ENCODE results near the gene ITGB1.
"Not testable (repeated sequence)": the region's sequence is repeated elsewhere in the genome, so short reads cannot be mapped to it uniquely, and the experiment has no call there.

Gene ITGB1

GRCh38 chr10:32995066-32995622 is 37.1 kb upstream of the ITGB1 start:
- TF ChIP-seq CTCF (conservative IDR thresholded peaks at IDR 0.05; ENCODE audit: low read depth, low read length): no peak
- H3K4me3 ChIP-seq (ENCODE audit: low read length): no peak overlapping the region
- no peak for DNase-seq (ENCODE audit: low read depth)

- not testable (repeated sequence) for H3K4me3 ChIP-seq (ENCODE audit: low read length); DNase-seq (ENCODE audit: low read depth)
Observed at GRCh38 chr10:32994632-32995031, 36.6 kb upstream of the ITGB1 start.

GRCh38 chr10:32992310-32992709 is 34.3 kb upstream of the ITGB1 start:
- H3K4me3 ChIP-seq (ENCODE audit: low read length); DNase-seq (ENCODE audit: low read depth): not testable (repeated sequence)

GRCh38 chr10:32990811-32991210 is 32.8 kb upstream of the ITGB1 start:
- TF ChIP-seq CTCF (conservative IDR thresholded peaks at IDR 0.05; ENCODE audit: low read depth, low read length): no peak
- no peak overlapping the region for H3K4me3 ChIP-seq (ENCODE audit: low read length)
- no peak for DNase-seq (ENCODE audit: low read depth)

- no peak for DNase-seq (ENCODE audit: low read depth)
Observed at GRCh38 chr10:32988604-32989003, 30.6 kb upstream of the ITGB1 start.

GRCh38 chr10:32987172-32987571 is 29.1 kb upstream of the ITGB1 start:
- no peak for TF ChIP-seq CTCF (conservative IDR thresholded peaks at IDR 0.05; ENCODE audit: low read depth, low read length)
- DNase-seq (ENCODE audit: low read depth): no peak
- no peak overlapping the region for H3K4me3 ChIP-seq (ENCODE audit: low read length)

More at GRCh38 chr10:32988604-32989003, 30.6 kb upstream of the ITGB1 start:
- TF ChIP-seq CTCF (conservative IDR thresholded peaks at IDR 0.05; ENCODE audit: low read depth, low read length): no peak
- H3K4me3 ChIP-seq (ENCODE audit: low read length): no peak overlapping the region

GRCh38 chr10:32985775-32986350 is 27.8 kb upstream of the ITGB1 start:
- DNase-seq (ENCODE audit: low read depth): no peak
- no peak for TF ChIP-seq CTCF (conservative IDR thresholded peaks at IDR 0.05; ENCODE audit: low read depth, low read length)
- H3K4me3 ChIP-seq (ENCODE audit: low read length): no peak overlapping the region

- no peak overlapping the region for H3K4me3 ChIP-seq (ENCODE audit: low read length)
- no peak for DNase-seq (ENCODE audit: low read depth)
- TF ChIP-seq CTCF (conservative IDR thresholded peaks at IDR 0.05; ENCODE audit: low read depth, low read length): no peak
Observed at GRCh38 chr10:32985341-32985764, 27.3 kb upstream of the ITGB1 start.

Measured in retinal pigment epithelial cell (primary cell).